Stimulated activated naive B cell treated with anti-CD40 and anti-IgM and Interleukin-4, amounts not matched to agents 10 μg/mL and 1 μg/mL and 100 μg/mL, for 72 hours (primary cell): ENCODE data around the gene DAGLA.

Source experiments
- ATAC-seq, 2 donors: fragments of 150-1000 bp; cut with Tn5 transposase; replicated peaks; 2 replicates each; pipeline ENCODE4 v1.10.0; 2021; ENCODE audit warnings: moderate library complexity in 1 of 2
- DNase-seq: peaks from one replicate; pipeline ENCODE4 v3.0.0; 2021
- H3K27ac Mint-ChIP-seq: one replicate; pipeline ENCODE4 v1.8.0; 2022; ENCODE audit warnings: mild to moderate bottlenecking, mixed read lengths
- H3K27me3 Mint-ChIP-seq, 2 donors: one replicate each; pipeline ENCODE4 v1.8.0; 2022; ENCODE audit warnings: mixed read lengths in 2 of 2
- H3K36me3 Mint-ChIP-seq, 2 donors: one replicate each; pipeline ENCODE4 v1.8.0; 2022; ENCODE audit warnings: mixed read lengths in 2 of 2, mild to moderate bottlenecking in 1 of 2
- H3K4me1 Mint-ChIP-seq, 2 donors: one replicate each; pipeline ENCODE4 v1.8.0; 2022; ENCODE audit warnings: mixed read lengths in 2 of 2, mild to moderate bottlenecking in 1 of 2
- H3K4me3 Mint-ChIP-seq, 2 donors: one replicate each; pipeline ENCODE4 v1.8.0; 2022; ENCODE audit warnings: mild to moderate bottlenecking in 2 of 2, mixed read lengths in 2 of 2, moderate library complexity in 1 of 2
- H3K9me3 Mint-ChIP-seq, 2 donors: one replicate each; pipeline ENCODE4 v1.8.0; 2022; ENCODE audit warnings: mixed read lengths in 2 of 2, mild to moderate bottlenecking in 1 of 2

Gene DAGLA

DNA sequence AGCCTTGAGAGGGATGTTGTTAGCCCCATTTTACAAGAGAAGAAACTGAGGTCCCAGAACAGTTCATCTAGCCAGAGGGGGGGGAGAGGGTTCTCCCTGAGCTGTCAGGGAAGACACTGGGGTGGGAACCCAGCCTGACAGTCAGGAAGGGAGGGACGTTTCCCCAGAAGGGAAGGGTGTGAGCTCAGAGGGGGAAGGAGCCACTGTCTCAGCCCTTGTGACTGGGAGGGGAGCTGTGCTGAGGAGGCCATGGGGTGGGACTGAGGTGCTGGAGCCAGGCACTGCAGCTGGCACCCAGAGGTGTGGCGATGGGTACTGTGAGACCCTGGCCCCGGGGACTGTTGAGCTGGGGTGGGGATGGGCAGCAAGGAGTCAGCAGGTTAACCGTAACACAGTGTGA, 35.7 kb downstream of the DAGLA start:
- ATAC-seq (peak in 1 of 2 donors; percentile 35), DNase-seq (no peak)
- peaks cover 17 to 34% of the 10 kb centered on the region in 2 donors for H3K27me3 Mint-ChIP-seq
- H3K4me3 Mint-ChIP-seq = no peak overlapping the region
- no peaks in the 10 kb centered on the region for H3K36me3 Mint-ChIP-seq
- H3K4me1 Mint-ChIP-seq = peaks cover 2 to 6% of the 10 kb centered on the region in 2 donors
- no peaks in the 10 kb centered on the region for H3K9me3 Mint-ChIP-seq
- H3K27ac Mint-ChIP-seq = peak overlapping the region; percentile 44

DNA sequence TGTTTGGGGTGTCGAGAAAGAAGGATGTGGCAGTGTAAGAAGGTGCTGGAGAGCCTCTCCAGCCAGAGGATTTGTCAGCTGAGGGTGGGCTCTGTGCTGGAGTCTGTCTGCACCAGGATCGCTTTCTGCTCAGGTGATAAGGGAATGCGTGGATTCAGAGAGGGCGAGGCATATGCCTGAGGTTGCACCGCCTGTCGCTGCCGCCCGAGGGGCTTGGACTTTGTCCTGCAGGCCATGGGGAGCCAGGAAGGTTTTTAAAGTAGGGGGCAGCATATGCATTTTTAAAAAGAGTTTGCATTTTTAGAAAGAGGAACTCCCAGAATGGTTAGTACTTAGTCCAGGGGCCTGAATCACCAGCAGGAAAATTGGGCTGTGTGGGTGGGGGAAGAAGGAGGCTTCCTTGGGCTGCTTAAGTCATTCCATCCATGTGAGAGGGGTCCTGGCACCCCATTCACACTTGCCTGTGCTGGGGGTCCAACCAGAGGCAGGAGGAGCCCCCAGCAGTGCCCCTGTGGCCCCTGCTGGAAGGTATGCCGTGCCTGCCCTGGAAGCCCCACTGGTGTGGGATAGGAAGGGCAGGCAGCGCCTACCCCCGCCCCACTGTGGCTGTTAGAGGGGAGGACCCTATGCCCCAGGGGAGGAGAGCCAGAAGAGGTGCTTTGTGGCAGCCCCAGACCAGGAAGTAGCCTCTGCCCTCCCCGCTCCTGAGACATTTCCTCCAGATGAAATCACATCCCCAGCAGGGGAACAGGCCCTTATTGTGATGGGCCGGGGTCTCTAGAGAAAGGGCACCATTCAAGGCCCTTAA, 36.5 kb downstream of the DAGLA start:
- no peaks in the 10 kb centered on the region for H3K9me3 Mint-ChIP-seq
- peaks cover 17 to 34% of the 10 kb centered on the region in 2 donors for H3K27me3 Mint-ChIP-seq
- H3K4me1 Mint-ChIP-seq = peaks cover 2 to 6% of the 10 kb centered on the region in 2 donors
- DNase-seq (no peak), ATAC-seq (no peak)
- H3K4me3 Mint-ChIP-seq = no peak overlapping the region
- no peak overlapping the region for H3K27ac Mint-ChIP-seq
- H3K36me3 Mint-ChIP-seq = no peaks in the 10 kb centered on the region

DNA sequence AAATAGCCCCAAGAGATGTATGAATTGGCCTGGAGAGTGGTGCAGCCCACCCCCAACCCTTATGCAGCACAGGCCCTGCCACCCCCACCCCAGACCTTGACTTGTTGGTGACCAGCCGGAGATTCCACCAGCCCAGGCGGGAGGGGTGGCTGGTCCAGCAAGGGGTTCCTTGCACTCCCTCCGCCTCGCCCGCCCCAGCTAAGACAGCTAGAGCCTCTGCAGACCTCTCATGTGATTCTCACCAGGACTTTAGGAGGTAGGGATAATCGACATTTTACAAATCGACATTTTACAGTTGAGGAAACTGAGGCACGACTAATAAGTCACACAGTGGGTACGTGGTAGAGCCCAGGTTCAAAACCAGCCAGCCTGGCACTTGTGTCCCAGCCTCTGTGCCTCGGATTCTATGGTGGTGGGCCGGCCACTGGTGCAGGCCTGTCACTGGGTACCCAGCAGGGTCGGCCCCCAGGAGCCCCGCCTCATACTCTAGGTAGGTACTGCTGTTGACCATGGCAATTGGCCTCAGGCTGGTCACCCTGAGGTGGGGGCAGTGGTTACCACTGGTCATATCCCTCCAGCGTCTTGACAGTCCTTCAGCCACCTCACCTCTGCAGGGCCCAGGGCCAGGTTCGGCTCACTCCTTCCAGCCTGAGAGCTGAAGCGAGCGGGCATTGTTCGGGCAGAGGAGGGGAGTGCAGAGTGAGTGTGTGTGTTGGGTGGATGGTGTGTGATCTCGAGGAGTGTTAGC, 37.3 kb downstream of the DAGLA start:
- Mint-ChIP-seq H3K4me3 (no peak overlapping the region), H3K36me3 (no peaks in the 10 kb centered on the region), H3K4me1 (peaks cover 2 to 6% of the 10 kb centered on the region in 2 donors), H3K9me3 (no peaks in the 10 kb centered on the region), H3K27ac (no peak overlapping the region), H3K27me3 (peaks cover 17 to 34% of the 10 kb centered on the region in 2 donors)
- ATAC-seq (no peak), DNase-seq (no peak)

DNA sequence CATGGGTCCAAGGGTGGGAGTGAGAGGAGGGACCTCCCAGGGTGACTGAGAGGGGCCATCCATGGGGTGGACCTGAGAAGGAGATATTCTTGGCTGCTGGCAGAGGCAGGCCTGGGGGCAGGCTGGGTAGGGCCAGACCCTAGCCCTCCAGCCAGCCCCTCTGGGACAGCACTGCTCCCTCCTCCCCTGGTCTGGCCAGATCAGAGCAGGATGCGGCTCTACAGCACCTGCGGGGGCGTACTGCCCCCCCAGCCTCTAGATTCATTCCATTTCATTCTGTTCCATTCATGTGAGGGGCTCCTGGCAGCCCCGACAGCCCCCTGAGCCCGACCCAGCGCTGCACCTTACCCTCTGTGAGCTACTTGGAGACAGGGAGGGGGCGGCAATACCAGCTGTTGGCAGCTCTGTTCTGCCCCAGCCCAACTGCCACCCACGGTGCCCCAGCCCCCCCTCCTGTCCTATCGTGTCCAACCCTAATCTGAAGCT, 37.9 kb downstream of the DAGLA start:
- Mint-ChIP-seq H3K4me3 (no peak overlapping the region), H3K4me1 (peaks cover 2 to 6% of the 10 kb centered on the region in 2 donors)
- no peak for ATAC-seq

DNA sequence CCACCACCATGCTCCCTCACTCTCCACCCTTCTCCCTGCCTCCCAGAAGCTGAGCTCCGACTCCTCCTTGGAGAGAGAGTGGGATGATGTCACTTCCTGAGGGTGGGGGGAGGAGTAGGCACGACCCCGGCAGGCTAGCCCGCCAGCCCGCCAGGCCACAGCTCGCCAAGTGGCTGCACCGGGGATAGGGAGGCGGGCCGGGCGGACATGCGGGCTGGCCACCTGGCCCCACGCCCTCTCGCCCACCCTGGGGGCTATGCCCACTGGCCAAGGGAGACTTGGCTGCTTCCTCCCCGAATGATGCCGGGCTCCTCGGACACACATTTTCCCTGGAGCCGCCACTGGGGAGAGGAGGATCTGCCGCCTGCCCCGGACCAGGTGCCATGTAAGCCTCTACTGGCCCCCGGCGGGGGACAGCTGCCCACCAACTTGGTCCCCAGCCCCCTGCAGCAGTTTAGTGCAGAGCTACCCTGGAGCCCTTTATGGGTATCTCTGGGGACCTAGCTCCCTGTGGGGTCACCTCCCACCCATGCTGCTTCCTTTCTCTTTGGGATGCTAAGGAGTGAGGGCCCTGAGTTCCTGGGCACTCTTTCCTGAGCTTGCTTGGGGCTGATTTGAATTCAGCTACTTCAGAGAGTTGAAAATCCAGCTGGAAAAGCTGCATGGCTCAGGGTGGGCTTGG, 38.6 kb downstream of the DAGLA start:
- Mint-ChIP-seq H3K4me1 (peaks cover 2 to 6% of the 10 kb centered on the region in 2 donors), H3K9me3 (no peaks in the 10 kb centered on the region), H3K36me3 (no peaks in the 10 kb centered on the region), H3K4me3 (no peak overlapping the region), H3K27me3 (peaks cover 17 to 34% of the 10 kb centered on the region in 2 donors), H3K27ac (no peak overlapping the region)
- no peak for ATAC-seq
- DNase-seq = no peak

More for the DNA sequence above, 37.9 kb downstream of the DAGLA start:
- Mint-ChIP-seq H3K9me3 (no peaks in the 10 kb centered on the region), H3K27me3 (peaks cover 17 to 34% of the 10 kb centered on the region in 2 donors), H3K36me3 (no peaks in the 10 kb centered on the region), H3K27ac (no peak overlapping the region)
- no peak for DNase-seq

DNA sequence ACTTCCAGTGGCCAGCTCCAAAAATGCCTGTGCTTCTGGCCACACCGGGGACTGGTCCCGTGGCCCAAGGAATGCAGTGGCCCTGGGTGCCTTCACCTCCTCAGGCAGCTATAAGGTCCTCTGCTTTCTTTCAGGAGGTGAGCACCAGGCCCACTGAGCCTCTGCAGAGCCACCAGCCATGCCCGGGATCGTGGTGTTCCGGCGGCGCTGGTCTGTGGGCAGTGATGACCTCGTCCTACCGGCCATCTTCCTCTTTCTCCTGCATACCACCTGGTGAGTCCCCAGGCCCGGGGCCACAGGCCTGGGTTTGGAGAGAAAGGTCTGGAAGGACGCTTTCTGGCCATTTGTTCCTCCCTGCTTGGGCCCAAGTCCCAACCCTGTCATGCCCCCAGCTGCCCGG, 39.8 kb downstream of the DAGLA start:
- Mint-ChIP-seq H3K27ac (no peak overlapping the region), H3K9me3 (no peaks in the 10 kb centered on the region), H3K27me3 (peaks cover 17 to 25% of the 10 kb centered on the region in 2 donors), H3K4me3 (no peak overlapping the region), H3K4me1 (peaks cover 2 to 6% of the 10 kb centered on the region in 2 donors), H3K36me3 (no peaks in the 10 kb centered on the region)
- ATAC-seq (no peak), DNase-seq (no peak)

DNA sequence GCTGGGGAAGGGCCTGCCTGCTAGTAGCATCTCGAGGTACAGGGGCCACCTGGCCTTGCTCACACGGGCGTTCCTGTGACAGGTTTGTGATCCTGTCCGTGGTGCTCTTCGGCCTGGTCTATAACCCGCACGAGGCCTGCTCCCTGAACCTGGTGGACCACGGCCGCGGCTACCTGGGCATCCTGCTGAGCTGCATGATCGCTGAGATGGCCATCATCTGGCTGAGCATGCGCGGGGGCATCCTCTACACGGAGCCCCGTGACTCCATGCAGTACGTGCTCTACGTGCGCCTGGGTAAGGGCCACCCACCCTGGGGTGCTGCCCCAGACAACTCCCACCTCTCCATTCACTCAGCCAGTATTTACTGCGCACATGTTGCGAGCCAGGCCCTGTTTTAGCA, 40.4 kb downstream of the DAGLA start:
- DNase-seq = no peak
- Mint-ChIP-seq H3K4me1 (peaks cover 2 to 6% of the 10 kb centered on the region in 2 donors), H3K36me3 (no peaks in the 10 kb centered on the region), H3K27me3 (peaks cover 17 to 24% of the 10 kb centered on the region in 2 donors), H3K9me3 (no peaks in the 10 kb centered on the region), H3K4me3 (no peak overlapping the region), H3K27ac (no peak overlapping the region)
- no peak for ATAC-seq

DNA sequence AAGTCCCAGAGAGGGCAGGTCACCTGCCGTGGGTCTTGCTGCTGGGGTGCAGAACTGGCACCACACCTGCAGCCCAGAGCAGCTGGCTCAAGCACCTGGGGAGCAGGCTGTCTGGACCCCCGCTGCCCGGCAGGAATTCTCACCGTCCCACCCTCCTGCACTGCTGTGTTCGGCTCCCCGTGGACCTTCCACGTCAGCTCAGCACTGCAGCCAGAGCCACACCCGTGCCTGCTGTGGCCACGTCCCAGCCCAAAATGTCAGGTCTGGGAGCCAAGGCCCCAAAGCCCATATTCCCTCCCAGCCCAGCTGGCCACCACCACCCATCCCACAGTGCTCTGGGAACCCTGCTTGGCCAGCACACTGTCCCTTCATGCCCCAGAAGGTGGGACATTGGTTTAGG, 44.2 kb downstream of the DAGLA start:
- peaks cover 4 to 12% of the 10 kb centered on the region in 2 donors for H3K4me1 Mint-ChIP-seq
- ATAC-seq = no peak
- H3K36me3 Mint-ChIP-seq = no peaks in the 10 kb centered on the region
- no peaks in the 10 kb centered on the region for H3K27me3 Mint-ChIP-seq
- H3K4me3 Mint-ChIP-seq = no peak overlapping the region
- H3K9me3 Mint-ChIP-seq = no peaks in the 10 kb centered on the region
- H3K27ac Mint-ChIP-seq = no peak overlapping the region
- DNase-seq = no peak

DNA sequence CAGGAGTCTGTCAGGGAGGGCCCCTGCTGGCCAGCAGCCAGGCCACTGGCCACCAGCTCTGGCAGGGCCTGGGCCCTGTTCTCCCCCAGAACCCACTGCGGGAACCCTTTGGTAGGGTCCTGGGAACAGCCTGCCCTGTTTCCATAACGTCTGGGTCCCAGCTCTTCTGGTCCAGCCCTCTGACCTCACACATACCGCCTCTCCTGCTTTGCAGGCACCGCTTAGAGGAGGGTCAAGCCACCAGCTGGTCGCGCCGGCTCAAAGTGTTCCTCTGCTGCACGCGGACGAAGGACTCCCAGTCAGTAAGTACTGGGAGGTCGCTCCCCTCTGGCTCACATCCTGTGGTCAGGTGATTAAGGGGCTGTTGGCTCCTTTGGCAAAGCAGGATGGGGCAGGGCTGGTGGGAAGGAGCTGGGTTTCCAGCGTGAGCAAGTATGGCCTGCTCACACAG, 45.6 kb downstream of the DAGLA start:
- no peaks in the 10 kb centered on the region for H3K9me3 Mint-ChIP-seq
- H3K4me1 Mint-ChIP-seq = peaks cover 4 to 12% of the 10 kb centered on the region in 2 donors
- ATAC-seq (no peak), DNase-seq (no peak)
- H3K4me3 Mint-ChIP-seq = no peak overlapping the region
- no peaks in the 10 kb centered on the region for H3K27me3 Mint-ChIP-seq
- H3K27ac Mint-ChIP-seq = no peak overlapping the region
- H3K36me3 Mint-ChIP-seq = no peaks in the 10 kb centered on the region

DNA sequence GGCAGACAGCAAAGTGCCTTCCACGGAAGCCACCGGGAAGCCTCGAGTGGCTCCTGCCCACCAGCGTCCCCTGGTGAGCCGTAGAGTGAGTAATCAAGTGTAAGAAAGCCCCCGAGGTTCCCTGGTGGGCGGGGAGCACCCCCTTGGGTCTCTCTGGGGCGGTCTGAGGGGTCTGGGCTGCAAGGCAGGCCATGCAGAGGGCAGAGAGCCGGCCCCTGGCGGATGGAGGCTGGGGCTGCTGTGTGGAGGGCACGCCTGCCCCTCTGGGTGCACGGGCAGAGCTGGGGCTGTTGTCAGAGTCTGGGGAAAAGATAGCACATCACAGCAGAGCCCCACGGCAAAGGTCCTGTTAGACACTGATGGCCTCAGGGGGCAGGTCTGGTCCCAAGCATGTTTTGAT, 46.6 kb downstream of the DAGLA start:
- Mint-ChIP-seq H3K4me1 (peaks cover 4 to 12% of the 10 kb centered on the region in 2 donors), H3K36me3 (no peaks in the 10 kb centered on the region), H3K9me3 (no peaks in the 10 kb centered on the region), H3K27me3 (no peaks in the 10 kb centered on the region), H3K4me3 (no peak overlapping the region), H3K27ac (no peak overlapping the region)
- no peak for ATAC-seq
- no peak for DNase-seq

DNA sequence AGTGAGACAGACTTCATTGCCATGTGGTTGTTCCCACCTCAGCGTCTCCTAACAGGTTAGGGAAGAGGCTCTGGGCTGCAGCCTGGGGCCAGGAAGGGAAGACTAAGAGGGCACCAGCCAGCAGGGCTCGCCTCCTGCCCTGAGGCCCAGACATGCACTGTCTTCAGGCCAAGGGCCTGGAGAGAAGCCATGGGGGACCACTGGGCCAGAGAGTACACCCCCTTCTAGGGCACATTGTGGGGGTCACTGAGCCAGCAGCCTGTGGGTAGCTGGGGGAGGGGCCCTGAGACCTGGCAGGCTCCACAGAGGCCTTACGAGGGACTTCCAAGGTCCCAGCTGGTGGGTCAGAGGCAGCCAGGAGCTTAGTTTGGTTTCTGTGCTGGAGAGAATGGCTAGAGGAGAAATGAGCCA, 47.2 kb downstream of the DAGLA start:
- no peak overlapping the region for H3K4me3 Mint-ChIP-seq
- no peaks in the 10 kb centered on the region for H3K36me3 Mint-ChIP-seq
- H3K27me3 Mint-ChIP-seq = no peaks in the 10 kb centered on the region
- ATAC-seq = no peak
- no peaks in the 10 kb centered on the region for H3K9me3 Mint-ChIP-seq
- no peak for DNase-seq
- H3K4me1 Mint-ChIP-seq = peaks cover 4 to 12% of the 10 kb centered on the region in 2 donors
- peak overlapping the region; percentile 31 for H3K27ac Mint-ChIP-seq

DNA sequence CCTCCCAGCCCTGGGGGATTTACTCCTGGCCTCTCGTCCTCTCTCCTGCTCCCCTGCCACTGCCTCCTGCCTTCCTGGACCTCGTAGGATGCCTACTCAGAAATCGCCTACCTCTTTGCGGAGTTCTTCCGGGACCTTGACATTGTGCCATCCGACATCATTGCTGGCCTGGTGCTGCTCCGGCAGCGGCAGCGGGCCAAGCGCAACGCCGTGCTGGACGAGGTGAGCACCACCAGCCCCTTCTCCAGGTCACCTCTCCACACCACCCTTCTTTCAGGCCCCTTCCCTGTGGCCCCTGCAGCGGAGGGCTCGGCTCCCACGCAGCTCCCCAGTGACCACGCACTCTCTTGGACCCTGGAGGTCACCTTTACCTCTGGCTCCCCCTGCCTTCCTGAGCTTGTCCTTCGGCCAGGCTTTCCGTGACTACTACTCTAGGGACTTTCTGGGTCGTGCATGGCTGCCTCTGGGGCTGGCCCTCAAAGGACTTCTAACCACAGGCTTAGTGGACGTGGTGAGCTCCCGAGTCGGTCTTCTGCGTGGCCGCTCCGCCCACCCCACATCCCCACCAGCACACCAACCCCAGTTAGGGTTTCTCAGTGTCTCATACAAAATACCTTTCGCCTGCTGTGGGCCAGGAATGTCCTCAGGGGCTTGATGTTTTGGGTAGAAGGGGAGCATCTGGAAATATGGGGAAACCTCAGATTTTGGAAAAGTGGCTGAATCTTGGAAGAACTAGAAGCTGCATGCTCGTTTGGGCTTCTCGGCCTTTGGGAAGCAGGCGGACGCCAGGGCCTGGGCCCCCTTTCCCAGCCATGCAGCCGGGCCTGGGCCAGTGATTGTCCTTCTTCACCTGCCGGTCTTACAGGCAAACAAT, 48.1 kb downstream of the DAGLA start:
- peak; percentile 47 to 61 for ATAC-seq
- H3K9me3 Mint-ChIP-seq = no peaks in the 10 kb centered on the region
- H3K4me1 Mint-ChIP-seq = peaks cover 5 to 15% of the 10 kb centered on the region in 2 donors
- no peaks in the 10 kb centered on the region for H3K27me3 Mint-ChIP-seq
- no peak overlapping the region for H3K27ac Mint-ChIP-seq
- no peak overlapping the region for H3K4me3 Mint-ChIP-seq
- H3K36me3 Mint-ChIP-seq = no peaks in the 10 kb centered on the region
- DNase-seq = no peak

DNA sequence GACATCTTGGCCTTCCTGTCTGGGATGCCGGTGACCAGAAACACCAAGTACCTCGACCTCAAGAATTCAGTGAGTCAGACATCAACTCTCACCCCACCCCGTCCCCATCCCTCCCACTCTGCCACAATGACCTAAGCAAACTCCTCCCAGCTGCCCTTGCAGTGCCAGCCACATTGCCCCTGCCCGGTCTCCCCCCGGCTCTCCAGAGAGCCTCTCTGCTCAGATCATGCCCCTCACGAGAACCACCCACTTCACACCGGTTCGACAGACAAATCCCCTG, 48.7 kb downstream of the DAGLA start:
- Mint-ChIP-seq H3K36me3 (no peaks in the 10 kb centered on the region), H3K4me1 (peaks cover 8 to 20% of the 10 kb centered on the region in 2 donors)
- ATAC-seq = peak in 1 of 2 donors; percentile 37

More for the DNA sequence above, 48.7 kb downstream of the DAGLA start:
- DNase-seq = no peak
- Mint-ChIP-seq H3K27me3 (no peaks in the 10 kb centered on the region), H3K4me3 (no peak overlapping the region), H3K27ac (peak overlapping the region; percentile 1), H3K9me3 (no peaks in the 10 kb centered on the region)
